Duodenal mucosa (tissue), 2 donors: ENCODE measurements around the gene LMBRD1.

Source experiments
- H3K27ac ChIP-seq: one replicate; pipeline ENCODE4 v1.7.0; 2013; ENCODE audit warnings: low read depth, low read length
- H3K27me3 ChIP-seq, 2 donors: one replicate each; pipeline ENCODE4 v1.7.0; 2013; ENCODE audit warnings: low read length in 2 of 2, control low read depth in 1 of 2; ENCODE audit not compliant: insufficient read depth in 2 of 2, control insufficient read depth in 1 of 2
- H3K36me3 ChIP-seq, 2 donors: one replicate each; pipeline ENCODE4 v1.7.0; 2013; ENCODE audit warnings: low read length in 2 of 2, control low read depth in 1 of 2; ENCODE audit not compliant: insufficient read depth in 2 of 2, control insufficient read depth in 1 of 2
- H3K4me1 ChIP-seq, 2 donors: one replicate each; pipeline ENCODE4 v1.7.0; 2013; ENCODE audit warnings: low read length in 2 of 2, control low read depth in 1 of 2; ENCODE audit not compliant: insufficient read depth in 2 of 2, control insufficient read depth in 1 of 2
- H3K4me3 ChIP-seq, 2 donors: one replicate each; pipeline ENCODE4 v1.7.0; 2013; ENCODE audit warnings: low read length in 2 of 2, low read depth in 1 of 2
- H3K9ac ChIP-seq, 2 donors: one replicate each; pipeline ENCODE4 v1.7.0; 2013; ENCODE audit warnings: low read length in 2 of 2, low read depth in 1 of 2
- H3K9me3 ChIP-seq, 2 donors: one replicate each; pipeline ENCODE4 v1.7.0; 2013; ENCODE audit warnings: low read length in 2 of 2, control low read depth in 1 of 2; ENCODE audit not compliant: control insufficient read depth in 1 of 2

The LMBRD1 gene

GRCh38 chr6:69665437-69665836 lies 131.4 kb downstream of the LMBRD1 start:
- Histone ChIP-seq H3K4me3 (no peak overlapping the region), H3K36me3 (peaks cover 0 to 6% of the 10 kb centered on the region in 2 donors)

GRCh38 chr6:69664551-69664950 lies 132.3 kb downstream of the LMBRD1 start:
- no peaks in the 10 kb centered on the region for H3K36me3 ChIP-seq
- no peak overlapping the region for H3K9ac ChIP-seq

More at GRCh38 chr6:69665437-69665836, 131.4 kb downstream of the LMBRD1 start:
- Histone ChIP-seq H3K27me3 (no peaks in the 10 kb centered on the region), H3K27ac (no peak overlapping the region), H3K9ac (no peak overlapping the region), H3K9me3 (no peaks in the 10 kb centered on the region), H3K4me1 (no peaks in the 10 kb centered on the region)

GRCh38 chr6:69663215-69663614 lies 133.6 kb downstream of the LMBRD1 start:
- H3K9ac ChIP-seq, result no peak overlapping the region
- no peaks in the 10 kb centered on the region for H3K36me3 ChIP-seq
- no peaks in the 10 kb centered on the region for H3K9me3 ChIP-seq
- no peak overlapping the region for H3K4me3 ChIP-seq
- no peaks in the 10 kb centered on the region for H3K4me1 ChIP-seq
- H3K27ac ChIP-seq, result no peak overlapping the region
- no peaks in the 10 kb centered on the region for H3K27me3 ChIP-seq

More at GRCh38 chr6:69664551-69664950, 132.3 kb downstream of the LMBRD1 start:
- no peaks in the 10 kb centered on the region for H3K27me3 ChIP-seq
- H3K4me3 ChIP-seq, result no peak overlapping the region
- no peaks in the 10 kb centered on the region for H3K9me3 ChIP-seq
- no peaks in the 10 kb centered on the region for H3K4me1 ChIP-seq
- no peak overlapping the region for H3K27ac ChIP-seq

GRCh38 chr6:69650703-69651102 lies 146.1 kb downstream of the LMBRD1 start:
- no peak overlapping the region for H3K9ac ChIP-seq
- H3K27me3 ChIP-seq, result no peaks in the 10 kb centered on the region
- no peaks in the 10 kb centered on the region for H3K9me3 ChIP-seq
- H3K27ac ChIP-seq, result no peak overlapping the region
- no peaks in the 10 kb centered on the region for H3K36me3 ChIP-seq
- H3K4me3 ChIP-seq, result no peak overlapping the region
- no peaks in the 10 kb centered on the region for H3K4me1 ChIP-seq

- Histone ChIP-seq H3K27me3 (no peaks in the 10 kb centered on the region), H3K4me1 (no peaks in the 10 kb centered on the region), H3K9ac (no peak overlapping the region), H3K36me3 (no peaks in the 10 kb centered on the region), H3K4me3 (no peak overlapping the region), H3K9me3 (no peaks in the 10 kb centered on the region), H3K27ac (no peak overlapping the region)
These were observed 149.1 kb downstream of the LMBRD1 start for GRCh38 chr6:69647726-69648125.

GRCh38 chr6:69643688-69644087 lies 153.1 kb downstream of the LMBRD1 start:
- Histone ChIP-seq H3K27me3 (no peaks in the 10 kb centered on the region), H3K4me3 (no peak overlapping the region), H3K36me3 (no peaks in the 10 kb centered on the region), H3K27ac (no peak overlapping the region), H3K4me1 (no peaks in the 10 kb centered on the region), H3K9me3 (no peaks in the 10 kb centered on the region), H3K9ac (no peak overlapping the region)

- H3K27ac ChIP-seq, result no peak overlapping the region
- no peaks in the 10 kb centered on the region for H3K36me3 ChIP-seq
- no peaks in the 10 kb centered on the region for H3K27me3 ChIP-seq
These were observed 163.9 kb downstream of the LMBRD1 start for GRCh38 chr6:69632932-69633331.

GRCh38 chr6:69631552-69632346 lies 165.1 kb downstream of the LMBRD1 start:
- Histone ChIP-seq H3K27me3 (no peaks in the 10 kb centered on the region), H3K27ac (no peak overlapping the region), H3K36me3 (no peaks in the 10 kb centered on the region), H3K4me3 (no peak overlapping the region), H3K4me1 (no peaks in the 10 kb centered on the region), H3K9ac (no peak overlapping the region), H3K9me3 (no peaks in the 10 kb centered on the region)

More at GRCh38 chr6:69632932-69633331, 163.9 kb downstream of the LMBRD1 start:
- Histone ChIP-seq H3K4me1 (no peaks in the 10 kb centered on the region), H3K4me3 (no peak overlapping the region), H3K9ac (no peak overlapping the region), H3K9me3 (no peaks in the 10 kb centered on the region)

GRCh38 chr6:69630767-69631166 lies 166.0 kb downstream of the LMBRD1 start:
- Histone ChIP-seq H3K9me3 (no peaks in the 10 kb centered on the region), H3K4me1 (no peaks in the 10 kb centered on the region), H3K27ac (no peak overlapping the region), H3K27me3 (no peaks in the 10 kb centered on the region), H3K36me3 (no peaks in the 10 kb centered on the region), H3K4me3 (no peak overlapping the region), H3K9ac (no peak overlapping the region)

- H3K36me3 ChIP-seq, result no peaks in the 10 kb centered on the region
- no peak overlapping the region for H3K4me3 ChIP-seq
- H3K4me1 ChIP-seq, result no peaks in the 10 kb centered on the region
- no peaks in the 10 kb centered on the region for H3K27me3 ChIP-seq
- H3K9ac ChIP-seq, result no peak overlapping the region
- H3K9me3 ChIP-seq, result no peaks in the 10 kb centered on the region
- H3K27ac ChIP-seq, result no peak overlapping the region
These were observed 169.2 kb downstream of the LMBRD1 start for GRCh38 chr6:69627625-69628024.
